Right lobe of liver (tissue), 6 donors: Measurements from ENCODE around the gene SALL3. TPM values are rescaled to one million over a fixed set of nuclear protein-coding genes. Genes with fewer than 3 reads are reported as not detected.

Experiments
- ATAC-seq, 4 donors: fragments of 200-7000 bp; cut with Tn5 transposase; one replicate each; pipeline ENCODE4 v1.9.1; 2020; ENCODE audit warnings: mild to moderate bottlenecking in 4 of 4, moderate library complexity in 4 of 4
- DNase-seq, 3 donors: peaks; one replicate each; pipeline ENCODE4 v3.0.0-alpha.2; 2020
- H3K27ac ChIP-seq, 3 donors: fragments of 200-600 bp; one replicate each; pipeline ENCODE4 v1.8.0; 2022
- H3K27me3 ChIP-seq, 2 donors: fragments of 200-600 bp; one replicate each; pipeline ENCODE4 v1.8.0; 2022
- H3K36me3 ChIP-seq, 4 donors: fragments of 200-600 bp; sonication (generic) in 1 of 4; one replicate each; pipeline versions ENCODE4 v1.5.1 to v1.8.0; 2017 to 2022; ENCODE audit warnings: control low read depth in 1 of 4
- H3K4me1 ChIP-seq, 4 donors: fragments of 200-600 bp; sonication (generic) in 1 of 4; one replicate each; pipeline versions ENCODE4 v1.5.1 to v1.8.0; 2017 to 2022; ENCODE audit warnings: control low read depth in 1 of 4
- H3K4me3 ChIP-seq, 3 donors: fragments of 200-600 bp; one replicate each; pipeline ENCODE4 v1.8.0; 2022
- H3K9me3 ChIP-seq, 4 donors: fragments of 200-600 bp; sonication (generic) in 1 of 4; one replicate each; pipeline versions ENCODE4 v1.5.1 to v1.8.0; 2017 to 2022; ENCODE audit warnings: control low read depth in 1 of 4
- CTCF ChIP-seq, 4 donors: fragments of 200-600 bp in 3 of 4; fragments of 450-650 bp in 1 of 4; IDR thresholded peaks; one replicate each; pipeline versions ENCODE4 v1.5.1 to v1.8.0; 2016 to 2022; ENCODE audit warnings: antibody characterized with exemption in 4 of 4, mild to moderate bottlenecking in 2 of 4
- POLR2A ChIP-seq: fragments of 450-650 bp; IDR thresholded peaks from one replicate; pipeline ENCODE4 v1.6.1; 2017; ENCODE audit warnings: antibody characterized with exemption, mild to moderate bottlenecking
- WGBS: methylation state at CpG from one replicate; pipeline ENCODE4 v1.1.6; 2018; ENCODE audit warnings: low coverage, low lambda C conversion rate; ENCODE audit not compliant: insufficient coverage; ENCODE audit errors: missing lambda C conversion rate; 5-methylcytosine and 5-hydroxymethylcytosine counted together
- intact Hi-C, 2 donors: fragments of 100-400 bp; cut with DNase I; formaldehyde crosslinking; loops; one replicate each; pipeline versions ENCODE4 v1.11.2 to v1.14.1; 2022
- total RNA-seq, 6 experiments: library from RNA; depleted of rRNA in 2 of 6; stranded (reverse); fragments of >200 nt in 2 of 6; fragmentation: NEBNext Ultra II Directional in 3 of 6; extraction: Animal tissue kit (Norgen Biotek cat#: 25700) in 3 of 6; gene quantifications; one replicate each; pipeline versions ENCODE4 v1.1.0 to v1.2.4, GENCODE V29; 2016 to 2023
- donor health status: DM: no; HTN: yes; CAD: no.
- donor health status: DM: no; HTN: no; CAD: no.
- donor health status: DM: no; HTN: no; CAD: no.
- donor health status: DM: no; HTN: yes; CAD: no.
- donor health status: DM: no; HTN: yes; CAD: no.

Gene SALL3
- total RNA-seq, 6 experiments from 2014 or later: not detected

- 78% methylated on average over 6 of the region's 9 CpGs for WGBS
- H3K4me3 ChIP-seq: no peak overlapping the region
Observed at GRCh38 chr18:79007440-79007839, 27.8 kb downstream of the SALL3 start.

DNA sequence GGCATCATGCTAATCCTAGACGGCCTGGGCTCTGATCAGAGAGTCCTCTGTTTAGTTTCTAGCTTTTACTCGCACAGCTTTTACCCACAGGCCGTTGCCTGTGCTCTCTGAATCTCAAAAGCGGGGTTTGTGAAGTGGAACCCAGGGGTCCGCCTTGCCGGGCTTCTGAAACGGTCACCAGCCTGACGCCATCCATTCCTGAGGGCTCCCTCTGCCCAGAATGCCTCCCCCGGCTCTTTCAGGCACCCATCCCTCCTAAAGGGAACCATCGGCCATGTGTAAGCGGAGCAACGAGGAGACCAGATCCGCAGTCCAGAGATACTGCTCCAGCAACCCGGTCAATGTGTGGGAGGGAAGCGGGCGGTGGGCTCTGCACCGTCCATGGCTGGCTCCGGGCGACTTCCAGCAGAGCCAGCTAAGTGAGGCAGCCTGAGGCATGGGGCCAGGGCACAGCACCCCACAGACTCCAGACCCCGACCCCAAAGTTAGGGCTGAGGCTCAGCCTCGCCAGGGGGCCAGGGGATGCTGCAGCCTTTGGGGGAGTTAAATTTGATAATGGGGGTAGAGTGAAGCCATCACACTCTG is 28.8 kb downstream of the SALL3 start:
- TF ChIP-seq CTCF (IDR thresholded peaks at IDR 0.05): no peak
- no peak for TF ChIP-seq POLR2A
- DNase-seq (no peak), ATAC-seq (no peak)
- intact Hi-C loops: no loop called here
- 87% methylated on average over 6 of the region's 21 CpGs for WGBS
- Histone ChIP-seq H3K9me3 (no peaks in the 10 kb centered on the region), H3K36me3 (no peaks in the 10 kb centered on the region), H3K4me1 (no peaks in the 10 kb centered on the region), H3K27ac (no peak overlapping the region), H3K4me3 (no peak overlapping the region), H3K27me3 (no peaks in the 10 kb centered on the region)

More at GRCh38 chr18:79007440-79007839, 27.8 kb downstream of the SALL3 start:
- no peaks in the 10 kb centered on the region for H3K9me3 ChIP-seq
- no peak for DNase-seq
- no peak overlapping the region for H3K27ac ChIP-seq
- TF ChIP-seq CTCF (IDR thresholded peaks at IDR 0.05): no peak
- TF ChIP-seq POLR2A: no peak
- ATAC-seq: no peak
- intact Hi-C loops: no loop called here
- no peaks in the 10 kb centered on the region for H3K27me3 ChIP-seq
- no peaks in the 10 kb centered on the region for H3K4me1 ChIP-seq
- no peaks in the 10 kb centered on the region for H3K36me3 ChIP-seq

GRCh38 chr18:79010802-79011201 is 31.2 kb downstream of the SALL3 start:
- 74% methylated on average over 9 of the region's 9 CpGs for WGBS
- Histone ChIP-seq H3K27ac (no peak overlapping the region), H3K9me3 (no peaks in the 10 kb centered on the region), H3K36me3 (no peaks in the 10 kb centered on the region), H3K27me3 (no peaks in the 10 kb centered on the region), H3K4me1 (no peaks in the 10 kb centered on the region), H3K4me3 (no peak overlapping the region)
- ATAC-seq (no peak), DNase-seq (no peak)
- TF ChIP-seq CTCF (IDR thresholded peaks at IDR 0.05) (no peak), POLR2A (no peak)
- intact Hi-C loops: no loop called here

DNA sequence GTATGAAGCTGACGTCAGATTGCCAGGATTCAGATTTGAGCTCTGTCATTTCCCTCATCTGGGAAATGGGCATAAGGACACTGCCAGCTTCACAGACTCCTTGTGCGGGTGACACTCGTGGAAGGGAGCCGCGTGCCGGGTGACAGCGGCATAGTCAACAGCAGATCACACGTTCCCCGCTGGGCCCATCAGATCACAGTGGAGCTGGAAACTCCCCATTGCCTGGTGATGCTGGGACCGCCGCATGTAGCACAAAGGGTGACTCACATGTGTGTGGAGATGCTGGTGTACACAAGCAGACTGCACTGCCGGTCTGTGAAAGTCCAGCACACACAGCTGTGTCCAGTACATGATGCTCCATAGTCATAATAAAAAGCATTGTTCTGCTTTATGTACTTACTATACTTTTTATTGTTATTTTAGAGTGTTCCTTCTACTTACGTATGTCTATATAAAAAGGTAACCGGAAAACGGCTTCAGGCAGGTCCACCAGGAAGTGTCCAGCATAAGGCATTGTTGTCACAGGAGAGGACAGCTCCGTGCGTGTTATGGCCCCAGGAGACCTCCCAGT is 31.8 kb downstream of the SALL3 start:
- ATAC-seq (no peak), DNase-seq (no peak)
- no peaks in the 10 kb centered on the region for H3K27me3 ChIP-seq
- 50% methylated on average over 7 of the region's 17 CpGs for WGBS
- no peak overlapping the region for H3K4me3 ChIP-seq
- H3K4me1 ChIP-seq: no peaks in the 10 kb centered on the region
- H3K36me3 ChIP-seq: no peaks in the 10 kb centered on the region
- H3K9me3 ChIP-seq: no peaks in the 10 kb centered on the region
- intact Hi-C loops: no loop called here
- no peak overlapping the region for H3K27ac ChIP-seq
- TF ChIP-seq CTCF (IDR thresholded peaks at IDR 0.05) (no peak), POLR2A (no peak)
